ENCODE results near the gene KRT85.

GRCh38 chr12:52352951-52353350, 14.3 kb downstream of the KRT85 start:
- TF ChIP-seq, protein P1, sequence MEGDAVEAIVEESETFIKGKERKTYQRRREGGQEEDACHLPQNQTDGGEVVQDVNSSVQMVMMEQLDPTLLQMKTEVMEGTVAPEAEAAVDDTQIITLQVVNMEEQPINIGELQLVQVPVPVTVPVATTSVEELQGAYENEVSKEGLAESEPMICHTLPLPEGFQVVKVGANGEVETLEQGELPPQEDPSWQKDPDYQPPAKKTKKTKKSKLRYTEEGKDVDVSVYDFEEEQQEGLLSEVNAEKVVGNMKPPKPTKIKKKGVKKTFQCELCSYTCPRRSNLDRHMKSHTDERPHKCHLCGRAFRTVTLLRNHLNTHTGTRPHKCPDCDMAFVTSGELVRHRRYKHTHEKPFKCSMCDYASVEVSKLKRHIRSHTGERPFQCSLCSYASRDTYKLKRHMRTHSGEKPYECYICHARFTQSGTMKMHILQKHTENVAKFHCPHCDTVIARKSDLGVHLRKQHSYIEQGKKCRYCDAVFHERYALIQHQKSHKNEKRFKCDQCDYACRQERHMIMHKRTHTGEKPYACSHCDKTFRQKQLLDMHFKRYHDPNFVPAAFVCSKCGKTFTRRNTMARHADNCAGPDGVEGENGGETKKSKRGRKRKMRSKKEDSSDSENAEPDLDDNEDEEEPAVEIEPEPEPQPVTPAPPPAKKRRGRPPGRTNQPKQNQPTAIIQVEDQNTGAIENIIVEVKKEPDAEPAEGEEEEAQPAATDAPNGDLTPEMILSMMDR (IDR thresholded peaks at IDR 0.05) = no peak
- TF ChIP-seq EZH2 (IDR thresholded peaks at IDR 0.05) = no peak

Measured in neural progenitor cell (in vitro differentiated cells).